ENCODE measurements around the gene SEC14L3.

Gene SEC14L3

GRCh38 chr22:30421695-30422480 is 49.9 kb downstream of the SEC14L3 start:
- no peak for DNase-seq

DNA sequence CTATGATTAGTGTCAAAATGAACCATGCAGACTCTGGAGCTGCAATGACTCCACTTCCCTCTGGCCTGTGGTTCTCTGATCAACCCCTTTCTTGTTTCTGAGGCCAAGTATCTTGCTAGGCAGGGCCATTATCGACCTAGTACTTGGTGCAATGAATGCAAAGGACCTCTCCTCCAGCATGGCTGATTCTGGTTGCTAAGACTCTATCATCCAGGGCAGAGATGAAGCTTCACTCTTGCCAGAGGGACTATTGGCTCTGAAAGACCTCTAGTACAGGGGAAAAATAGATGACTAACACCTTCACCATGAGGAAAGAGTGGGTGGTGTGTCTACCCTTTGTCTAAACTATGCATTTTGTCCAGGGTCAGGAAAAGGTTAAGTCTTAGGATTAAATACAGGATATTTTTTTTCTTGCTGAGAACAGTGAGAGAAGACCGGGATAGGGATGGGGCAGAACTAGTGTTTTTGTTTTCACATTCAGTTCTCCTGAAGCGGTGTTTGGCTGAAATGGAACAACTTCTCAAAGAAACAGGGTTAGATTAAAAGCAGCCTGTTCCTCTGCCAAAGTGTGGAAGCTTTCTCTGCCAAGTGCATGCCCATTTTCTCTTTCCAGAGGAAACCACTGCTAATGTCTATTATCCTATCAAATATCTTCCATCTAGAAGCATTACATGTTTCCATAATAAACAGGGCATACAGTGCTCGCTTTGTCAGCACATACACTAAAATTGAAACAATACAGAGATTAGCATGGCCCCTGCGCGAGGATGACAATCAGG is 51.3 kb downstream of the SEC14L3 start:
- no peak for DNase-seq

- DNase-seq: no peak
Measured at GRCh38 chr22:30416837-30417236, 55.0 kb downstream of the SEC14L3 start.

- no peak for DNase-seq
Measured at GRCh38 chr22:30416403-30416802, 55.4 kb downstream of the SEC14L3 start.

DNA sequence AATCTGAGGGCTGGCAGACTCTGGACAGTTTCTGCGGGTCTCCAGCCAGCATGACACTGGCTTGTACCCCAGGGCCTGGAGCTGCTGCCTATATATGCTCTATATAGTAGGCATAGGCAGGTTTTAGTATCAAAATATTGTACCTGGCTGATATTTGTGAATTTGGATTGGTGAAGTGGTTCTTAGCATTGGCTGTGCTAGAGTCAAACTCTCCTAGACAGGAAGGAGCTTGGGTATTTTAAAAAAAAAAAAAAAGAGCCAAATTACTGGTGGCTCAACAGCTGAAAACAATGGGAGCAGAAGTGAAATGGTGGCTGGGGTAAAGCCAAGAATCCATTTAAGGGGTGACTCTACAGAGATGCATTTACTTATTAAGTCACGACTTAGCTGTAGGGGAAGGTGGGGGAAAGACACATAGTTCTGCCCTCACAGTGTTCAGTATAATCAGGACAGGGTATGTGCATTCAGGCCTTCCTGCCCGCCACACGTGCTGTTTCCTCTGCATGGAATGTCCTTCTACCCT is 57.2 kb downstream of the SEC14L3 start:
- DNase-seq: no peak

DNA sequence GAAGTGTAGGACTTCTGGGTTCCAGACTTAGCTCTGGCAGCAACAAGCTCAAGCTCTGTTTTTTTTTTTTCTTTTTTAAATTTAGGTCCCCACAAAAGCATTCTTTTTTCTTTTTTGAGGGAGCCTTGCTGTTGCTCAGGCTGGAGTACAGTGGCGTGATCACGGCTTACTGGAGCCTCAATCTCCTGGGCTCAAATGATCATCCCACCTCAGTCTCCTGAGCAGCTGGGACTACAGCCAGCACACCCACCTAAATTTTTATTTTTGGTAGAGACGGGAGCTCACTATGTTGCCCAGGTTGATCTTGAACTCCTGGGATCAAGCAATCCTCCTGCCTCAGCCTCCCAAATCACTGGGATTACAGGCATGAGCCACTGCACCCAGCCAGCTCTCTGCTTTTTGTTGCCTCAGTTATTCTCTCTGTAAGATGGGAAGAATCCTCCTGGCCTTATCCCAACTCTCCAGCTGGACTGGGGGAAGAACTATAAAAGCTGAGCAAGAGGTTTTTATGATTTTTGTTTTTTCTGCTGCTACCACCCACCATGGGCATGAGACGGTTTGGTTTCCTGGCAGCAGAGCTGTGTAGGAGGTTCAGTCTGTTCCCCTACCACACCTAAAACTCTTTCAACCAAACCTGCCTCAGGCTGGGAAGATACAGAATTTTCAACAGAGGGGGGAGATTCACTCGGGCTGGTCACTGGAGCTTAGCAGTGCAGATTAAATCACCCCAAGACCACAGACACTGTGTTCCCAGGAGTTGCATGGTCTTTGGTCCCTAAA is 57.9 kb downstream of the SEC14L3 start:
- no peak for DNase-seq

GRCh38 chr22:30413001-30413400 is 58.8 kb downstream of the SEC14L3 start:
- no peak for DNase-seq

DNA sequence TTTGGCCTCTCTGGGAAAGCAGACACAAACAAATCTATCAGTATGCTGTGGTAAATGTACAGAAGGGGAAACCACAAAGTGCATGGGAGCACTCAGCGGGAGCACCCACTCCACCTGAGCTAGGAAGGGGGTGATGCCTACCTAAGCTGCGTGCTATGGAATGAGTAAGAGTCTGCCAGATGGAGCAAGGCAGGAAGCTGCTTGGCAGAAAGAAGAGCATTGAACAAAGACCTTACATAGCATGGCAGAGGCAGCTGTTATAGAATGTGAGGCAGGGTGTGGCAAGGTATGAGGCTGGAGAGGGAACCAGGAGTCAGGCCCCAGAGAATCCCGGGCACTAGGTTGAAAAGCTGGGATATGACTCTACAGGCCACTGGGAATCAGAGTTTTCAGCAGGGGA is 60.0 kb downstream of the SEC14L3 start:
- no peak for DNase-seq
